HG03520 (cell line): ENCODE measurements around the gene C16orf82.

Source experiments
- ATAC-seq: cut with Tn5 transposase; IDR thresholded peaks from one replicate; pipeline ENCODE4 v1.9.1; 2021; ENCODE audit warnings: mild to moderate bottlenecking, moderate library complexity; ENCODE audit not compliant: unreplicated experiment

C16orf82 gene

GRCh38 chr16:27066668-27067537 lies at the start of gene C16orf82:
TSS of gene C16orf82 (plus strand) at chr16:27066927.
- ATAC-seq = no peak

GRCh38 chr16:27020031-27020430 lies 46.7 kb upstream of the C16orf82 start:
- no peak for ATAC-seq

- ATAC-seq = no peak
Observed at GRCh38 chr16:27024010-27024409, 42.7 kb upstream of the C16orf82 start.

- no peak for ATAC-seq
Observed at GRCh38 chr16:27025581-27025980, 41.1 kb upstream of the C16orf82 start.

DNA sequence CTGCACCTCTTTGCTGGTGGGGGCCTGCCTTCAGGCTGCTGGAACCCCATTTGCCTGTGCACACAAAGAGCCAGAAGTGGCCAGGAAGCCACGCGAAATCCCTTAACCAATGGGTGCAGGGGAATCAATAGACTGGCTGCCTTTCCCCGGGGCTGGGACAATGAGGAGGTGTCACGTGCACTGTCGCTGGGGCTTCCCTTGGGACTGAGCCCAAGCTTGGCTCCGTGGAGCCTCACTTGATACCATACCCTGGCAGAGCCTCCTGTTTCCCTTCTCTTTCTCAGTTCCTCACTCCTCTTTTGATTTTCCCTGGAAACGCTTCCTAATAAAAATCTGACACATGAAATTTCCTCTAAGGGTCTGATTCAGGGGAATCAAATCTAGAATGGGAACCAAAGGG lies 38.8 kb upstream of the C16orf82 start:
- no peak for ATAC-seq

- no peak for ATAC-seq
Observed at GRCh38 chr16:27028591-27029110, 38.1 kb upstream of the C16orf82 start.

GRCh38 chr16:27029525-27029924 lies 37.2 kb upstream of the C16orf82 start:
- ATAC-seq = no peak

- ATAC-seq = no peak
Observed at GRCh38 chr16:27033281-27033979, 33.3 kb upstream of the C16orf82 start.

- ATAC-seq = no peak
Observed at GRCh38 chr16:27040732-27041131, 26.0 kb upstream of the C16orf82 start.

- ATAC-seq = no peak
Observed at GRCh38 chr16:27046958-27047518, 19.7 kb upstream of the C16orf82 start.

DNA sequence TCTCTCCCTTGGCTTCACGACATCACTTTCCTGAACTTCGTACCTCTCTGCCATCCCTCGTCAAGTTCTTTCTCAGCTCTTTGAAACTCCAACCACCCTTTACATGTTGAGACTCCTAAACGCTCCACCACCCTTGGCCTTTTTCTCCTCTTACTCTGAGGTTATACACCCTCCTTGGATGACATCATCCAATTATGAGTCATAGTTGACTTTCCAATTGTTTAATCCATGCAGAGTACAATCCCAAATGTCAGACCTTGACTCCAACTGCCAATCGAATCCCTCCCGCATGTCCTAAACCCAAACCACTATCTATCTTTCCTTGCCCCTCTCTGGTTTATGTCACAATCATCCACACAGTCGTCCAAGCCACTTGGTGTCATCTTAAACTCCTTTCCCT lies 18.4 kb upstream of the C16orf82 start:
- ATAC-seq = no peak

DNA sequence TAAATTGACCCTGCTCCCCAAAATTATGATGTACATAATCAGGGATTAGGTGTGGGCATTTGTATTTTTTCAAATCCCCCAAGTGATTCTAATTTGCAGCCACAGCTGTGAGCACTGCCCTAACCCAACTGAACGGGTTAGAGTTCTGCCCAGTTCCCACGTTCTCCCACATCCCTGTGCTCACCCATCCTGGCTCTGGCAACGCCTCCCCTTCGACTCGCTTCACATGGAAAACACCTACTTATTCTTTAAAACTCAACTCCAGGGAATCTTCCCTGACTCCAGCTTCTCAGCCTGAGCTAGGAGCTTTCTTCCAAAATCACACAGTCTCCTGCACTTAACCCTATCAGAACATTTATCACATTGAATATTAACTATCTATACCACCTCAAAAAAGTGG lies 17.6 kb upstream of the C16orf82 start:
- no peak for ATAC-seq

DNA sequence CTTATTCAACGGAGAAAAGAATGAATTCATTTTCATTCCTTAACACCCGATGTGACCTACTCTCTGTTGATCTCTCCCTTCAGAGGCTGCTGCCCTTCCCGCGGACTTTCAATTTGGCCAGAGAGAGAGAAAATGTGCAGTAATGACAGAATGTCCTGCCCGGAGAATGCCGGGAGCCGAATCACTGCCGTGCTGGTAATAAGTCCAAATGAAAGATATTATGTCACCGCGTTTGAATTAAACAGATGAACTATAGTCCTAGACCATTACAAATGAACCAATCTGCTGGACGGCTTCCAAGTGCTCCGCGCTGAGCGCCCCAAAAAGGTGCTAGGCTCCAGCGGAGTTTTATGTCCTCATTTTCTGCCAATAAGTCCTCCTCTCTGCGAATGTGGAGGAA lies 14.7 kb upstream of the C16orf82 start:
- no peak for ATAC-seq

GRCh38 chr16:27053996-27054395 lies 12.7 kb upstream of the C16orf82 start:
- no peak for ATAC-seq

- no peak for ATAC-seq
Observed at GRCh38 chr16:27058299-27058698, 8.4 kb upstream of the C16orf82 start.

DNA sequence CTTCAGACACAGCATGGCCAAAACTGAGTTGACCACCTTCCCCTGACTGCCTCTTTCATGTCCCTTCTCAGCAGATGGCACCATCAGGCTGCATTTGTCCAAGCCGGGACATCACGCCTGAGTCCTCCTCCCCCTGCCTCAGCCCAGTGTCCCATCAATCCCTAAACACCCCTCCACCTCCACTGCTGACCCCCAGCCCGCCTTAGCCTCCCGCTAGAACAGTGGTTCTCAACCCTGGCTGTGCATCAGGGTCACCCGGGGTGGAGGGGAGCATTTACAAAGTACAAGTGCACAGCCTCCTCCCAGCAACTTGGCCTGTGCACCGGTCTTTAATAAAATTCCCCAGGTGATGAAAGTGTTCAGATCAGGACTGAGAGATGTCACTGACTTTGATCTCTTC lies 4.0 kb downstream of the C16orf82 start:
- no peak for ATAC-seq

- ATAC-seq = no peak
Observed at GRCh38 chr16:27073733-27074132, 7.0 kb downstream of the C16orf82 start.

- ATAC-seq = no peak
Observed at GRCh38 chr16:27080895-27081294, 14.2 kb downstream of the C16orf82 start.

GRCh38 chr16:27083861-27084261 lies 17.1 kb downstream of the C16orf82 start:
- no peak for ATAC-seq

GRCh38 chr16:27084307-27085028 lies 17.7 kb downstream of the C16orf82 start:
- ATAC-seq = no peak

DNA sequence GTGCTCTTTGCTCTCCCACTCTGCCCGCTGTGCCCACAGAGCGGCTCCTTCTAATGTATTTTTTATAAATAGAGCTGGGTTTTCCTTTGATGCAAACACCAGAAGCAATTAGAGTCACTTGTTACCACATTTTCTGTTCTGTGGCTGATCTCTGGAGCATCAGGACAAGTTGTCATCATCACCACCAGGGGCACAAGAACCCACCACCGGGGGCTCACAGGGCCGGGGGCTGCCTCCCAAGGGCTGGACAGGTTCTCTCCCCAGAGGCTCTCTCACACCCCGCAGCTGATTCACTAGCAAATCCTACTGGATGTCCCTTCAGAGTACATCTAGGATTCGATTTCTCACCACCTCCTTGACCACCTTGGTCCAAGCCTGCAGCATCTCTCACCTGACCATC lies 18.5 kb downstream of the C16orf82 start:
- no peak for ATAC-seq
